T-cell (primary cell): ENCODE measurements around the gene SENP5. TPM values are rescaled to one million over a fixed set of nuclear protein-coding genes. Genes with fewer than 3 reads are reported as not detected.

ENCODE experiments used
- ATAC-seq, 4 experiments: fragments of 200-7000 bp in 3 of 4; fragments of 150-1000 bp in 1 of 4; cut with Tn5 transposase; replicated peaks in 1 of 4; 1 replicate in 3 of 4; 2 replicates in 1 of 4; pipeline ENCODE4 v1.10.0; 2021; ENCODE audit warnings: moderate library complexity in 3 of 4, mild to moderate bottlenecking in 2 of 4, moderate number of reproducible peaks in 1 of 4
- CTCF ChIA-PET, 2 donors: fragments of 300-600 bp; sonication (Branson Sonifier 250); formaldehyde crosslinking; loops; one replicate each; lab custom pipeline; 2022; ENCODE audit warnings: antibody characterized with exemption in 2 of 2; lab: Charles Lee
- POLR2A ChIA-PET, 2 donors: fragments of 300-600 bp; sonication (Branson Sonifier 250); formaldehyde crosslinking; loops; one replicate each; lab custom pipeline; 2022; ENCODE audit warnings: antibody characterized with exemption in 2 of 2; lab: Charles Lee
- DNase-seq, 35 experiments: peaks; one replicate each; pipeline versions ENCODE4 v3.0.0 to v3.0.0-alpha.2; 2013 to 2023
- H3K27ac ChIP-seq: one replicate; pipeline ENCODE4 v1.5.1; 2013; ENCODE audit warnings: low read length
- H3K27me3 ChIP-seq, 2 experiments: replicated peaks in 1 of 2; 1 replicate in 1 of 2; 2 replicates in 1 of 2; pipeline versions ENCODE4 v1.6.1 to v1.7.0; 2013; ENCODE audit warnings: low read length in 1 of 2, mixed read lengths in 1 of 2; ENCODE audit not compliant: control insufficient read depth in 2 of 2, insufficient read depth in 2 of 2; ENCODE audit errors: extremely low read depth in 1 of 2
- H3K36me3 ChIP-seq, 2 donors: 1 replicate in 1 of 2; 2 replicates in 1 of 2; pipeline versions ENCODE4 v1.6.1 to v1.7.0; 2013; ENCODE audit warnings: low read length in 1 of 2; ENCODE audit not compliant: control insufficient read depth in 2 of 2, insufficient read depth in 1 of 2; ENCODE audit errors: extremely low read depth in 1 of 2
- H3K4me1 ChIP-seq, 2 experiments: 1 replicate in 1 of 2; 2 replicates in 1 of 2; pipeline versions ENCODE4 v1.6.1 to v1.7.0; 2013; ENCODE audit warnings: low read length in 2 of 2, mixed read lengths in 1 of 2; ENCODE audit not compliant: insufficient read depth in 2 of 2, control insufficient read depth in 1 of 2; ENCODE audit errors: extremely low read depth in 1 of 2
- H3K4me3 ChIP-seq, 2 donors: 1 replicate in 1 of 2; 2 replicates in 1 of 2; pipeline versions ENCODE4 v1.5.1 to v1.7.0; 2013; ENCODE audit warnings: mild to moderate bottlenecking in 2 of 2, low read length in 1 of 2, moderate library complexity in 1 of 2; ENCODE audit not compliant: control insufficient read depth in 1 of 2; ENCODE audit errors: extremely low read depth in 1 of 2
- H3K9me3 ChIP-seq: 2 replicates; pipeline ENCODE4 v1.7.0; 2013
- H3K27ac Mint-ChIP-seq, 2 donors: one replicate each; pipeline ENCODE4 v1.8.0; 2020 to 2021; ENCODE audit warnings: mild to moderate bottlenecking in 2 of 2, mixed read lengths in 2 of 2
- H3K27me3 Mint-ChIP-seq, 2 donors: one replicate each; pipeline ENCODE4 v1.8.0; 2021 to 2022; ENCODE audit warnings: mixed read lengths in 2 of 2
- H3K36me3 Mint-ChIP-seq: one replicate; pipeline ENCODE4 v1.8.0; 2021; ENCODE audit warnings: mixed read lengths
- H3K4me1 Mint-ChIP-seq, 3 donors: one replicate each; pipeline ENCODE4 v1.8.0; 2020 to 2022; ENCODE audit warnings: mixed read lengths in 3 of 3, mild to moderate bottlenecking in 1 of 3
- H3K4me3 Mint-ChIP-seq, 3 donors: one replicate each; pipeline ENCODE4 v1.8.0; 2020 to 2022; ENCODE audit warnings: mild to moderate bottlenecking in 3 of 3, mixed read lengths in 3 of 3, moderate library complexity in 3 of 3
- H3K9me3 Mint-ChIP-seq, 3 donors: one replicate each; pipeline ENCODE4 v1.8.0; 2020 to 2022; ENCODE audit warnings: mixed read lengths in 3 of 3
- WGBS: methylation state at CpG from one replicate; pipeline ENCODE4 v1.1.5; 2013; ENCODE audit warnings: missing lambda C conversion rate; ENCODE audit not compliant: insufficient coverage; 5-methylcytosine and 5-hydroxymethylcytosine counted together
- total RNA-seq, 35 experiments: library from RNA in 6 of 35; stranded (reverse) in 6 of 35; fragments of 120-200 nt in 1 of 35; gene quantifications; one replicate each; pipeline versions ENCODE4 v1.2.1 to v1.2.4 and lab custom pipeline; 2013 to 2026

SENP5 gene
- total RNA-seq, 5 donors from 2014 or later (not counting 1 experiment from before 2014, with no cell fraction given) = 33.8 to 61.2 (median 37.5) TPM

DNA sequence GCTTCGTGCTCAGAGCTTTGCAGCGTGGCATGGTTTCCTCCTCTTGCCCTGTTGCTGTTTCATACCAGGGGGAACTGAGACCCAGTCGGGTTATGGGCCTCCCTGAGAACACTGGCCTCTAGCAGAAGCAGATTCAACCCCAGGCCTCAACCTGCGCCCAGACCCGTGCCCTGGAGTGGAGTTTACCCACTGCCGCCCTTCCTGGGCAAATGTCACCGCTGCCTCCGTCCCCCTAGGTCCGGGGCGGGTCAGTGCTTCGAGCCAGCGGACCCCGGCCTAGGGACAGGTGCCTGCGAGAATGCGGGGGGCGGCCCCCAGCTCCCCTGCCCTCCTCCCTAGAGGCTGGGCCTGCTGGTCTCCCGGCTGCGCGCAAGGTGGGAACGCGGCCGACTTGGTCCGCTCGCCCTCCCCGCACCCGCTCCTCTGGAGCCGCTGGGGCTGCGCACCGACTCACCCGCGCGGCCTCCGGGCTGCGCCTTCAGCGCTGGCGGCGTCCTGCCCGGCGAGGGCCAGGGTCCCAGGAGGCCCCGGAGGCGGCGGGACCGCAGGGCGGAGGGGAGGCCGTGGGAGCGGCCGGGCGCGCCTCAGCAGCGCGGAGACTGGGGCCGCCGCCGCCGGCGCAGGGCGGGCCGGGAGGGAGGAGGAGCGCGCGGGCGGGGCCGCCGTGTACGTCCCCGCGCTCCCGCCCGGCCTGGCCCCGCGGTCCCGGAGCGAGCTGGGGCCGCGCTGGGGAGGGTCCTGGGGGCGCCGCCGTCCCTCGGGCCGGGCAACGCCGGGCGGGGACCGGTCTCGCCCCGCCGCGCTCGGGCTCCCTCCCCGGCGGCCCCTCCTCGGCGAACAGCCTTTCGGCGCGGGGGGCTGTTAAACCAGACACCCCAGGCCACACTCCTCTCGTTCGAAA lies 100.8 kb downstream of the SENP5 start, which contains the start of gene PIGZ:
Gene PIGZ (minus strand): TSS at position 601 of the 901 bp plus-strand sequence. CDS start 16,802 bp downstream, outside the sequence.
- peaks cover 0 to 11% of the 10 kb centered on the region in 2 experiments for H3K4me1 ChIP-seq
- 6% methylated on average over 91 of the region's 98 CpGs for WGBS
- no peak within 1 kb of the TSS for H3K27ac ChIP-seq
- ChIA-PET POLR2A (interaction anchor here in 1 of 2 donors (0.5 to 0.6 kb wide), 2 partner anchors 264 to 851 kb away, joined by 3 to 4 read pairs; no protein-coding TSS in a partner anchor), CTCF (interaction anchor here in 1 of 2 donors (0.5 kb wide), 1 partner anchor 330 kb away, joined by 4 read pairs; the partner anchor contains the start of gene DLG1)
- DNase-seq (peak in 8 of 35 experiments; percentile 12 to 59 (median 30)), ATAC-seq (peak; percentile 71 to 76 (median 75))
- Mint-ChIP-seq H3K4me1 (peaks cover 8 to 16% (median 9%) of the 10 kb centered on the region in 3 donors), H3K27me3 (peaks cover 0 to 12% of the 10 kb centered on the region in 2 donors), H3K9me3 (no peaks in the 10 kb centered on the region), H3K27ac (no peak within 1 kb of the TSS), H3K36me3 (no peaks in the 10 kb centered on the region), H3K4me3 (peak within 1 kb of the TSS; percentile 73 to 82 (median 81))
- H3K27me3 ChIP-seq = peaks cover 0 to 20% of the 10 kb centered on the region in 2 experiments
- peak within 1 kb of the TSS; percentile 47 to 68 for H3K4me3 ChIP-seq
- no peaks in the 10 kb centered on the region for H3K36me3 ChIP-seq
- no peaks in the 10 kb centered on the region for H3K9me3 ChIP-seq

GRCh38 chr3:196969134-196969659 lies 101.5 kb downstream of the SENP5 start:
- under 1% methylated on average over 72 of the region's 72 CpGs for WGBS
- H3K9me3 ChIP-seq = no peaks in the 10 kb centered on the region

GRCh38 chr3:196969660-196970546 lies 102.2 kb downstream of the SENP5 start:
- H3K27me3 ChIP-seq = peaks cover 0 to 26% of the 10 kb centered on the region in 2 experiments
- Mint-ChIP-seq H3K9me3 (no peaks in the 10 kb centered on the region), H3K27me3 (peaks cover 0 to 12% of the 10 kb centered on the region in 2 donors), H3K4me3 (peak overlapping the region; percentile 68 to 74 (median 73)), H3K4me1 (peaks cover 8 to 16% (median 9%) of the 10 kb centered on the region in 3 donors), H3K36me3 (no peaks in the 10 kb centered on the region), H3K27ac (no peak overlapping the region)
- peak overlapping the region; percentile 46 to 68 for H3K4me3 ChIP-seq
- H3K36me3 ChIP-seq = no peaks in the 10 kb centered on the region
- ChIA-PET CTCF (interaction anchor here in 1 of 2 donors (0.7 to 1.5 kb wide), 3 partner anchors 103 to 133 kb away, joined by 3 to 5 read pairs (median 5); no protein-coding TSS in a partner anchor), POLR2A (no interaction called here)
- ATAC-seq (peak; percentile 76 to 84 (median 79)), DNase-seq (peak in 33 of 35 experiments; percentile 26 to 84 (median 47))
- peaks cover 0 to 11% of the 10 kb centered on the region in 2 experiments for H3K4me1 ChIP-seq
- H3K27ac ChIP-seq = no peak overlapping the region
- 11% methylated on average over 84 of the region's 100 CpGs for whole genome bisulfite sequencing
- no peaks in the 10 kb centered on the region for H3K9me3 ChIP-seq

More at GRCh38 chr3:196969134-196969659, 101.5 kb downstream of the SENP5 start:
- H3K27me3 Mint-ChIP-seq = peaks cover 0 to 12% of the 10 kb centered on the region in 2 donors
- H3K9me3 Mint-ChIP-seq = no peaks in the 10 kb centered on the region
- no peak overlapping the region for H3K27ac ChIP-seq
- H3K4me1 ChIP-seq = peaks cover 0 to 11% of the 10 kb centered on the region in 2 experiments
- H3K27me3 ChIP-seq = peaks cover 0 to 20% of the 10 kb centered on the region in 2 experiments
- H3K27ac Mint-ChIP-seq = no peak overlapping the region
- DNase-seq (peak in 22 of 35 experiments; percentile 3 to 58 (median 24)), ATAC-seq (peak; percentile 49 to 58 (median 54))
- no peaks in the 10 kb centered on the region for H3K36me3 ChIP-seq
- ChIA-PET POLR2A (interaction anchor here in 1 of 2 donors (0.5 to 0.6 kb wide), 2 partner anchors 263 to 850 kb away, joined by 3 to 4 read pairs; no protein-coding TSS in a partner anchor), CTCF (interaction anchor here in 1 of 2 donors (0.7 to 0.8 kb wide), 2 partner anchors 102 to 132 kb away, joined by 3 to 5 read pairs; no protein-coding TSS in a partner anchor)
- peaks cover 8 to 16% (median 9%) of the 10 kb centered on the region in 3 donors for H3K4me1 Mint-ChIP-seq
- H3K4me3 Mint-ChIP-seq = peak overlapping the region; percentile 73 to 82 (median 81)
- no peaks in the 10 kb centered on the region for H3K36me3 Mint-ChIP-seq
- peak overlapping the region; percentile 46 to 68 for H3K4me3 ChIP-seq

DNA sequence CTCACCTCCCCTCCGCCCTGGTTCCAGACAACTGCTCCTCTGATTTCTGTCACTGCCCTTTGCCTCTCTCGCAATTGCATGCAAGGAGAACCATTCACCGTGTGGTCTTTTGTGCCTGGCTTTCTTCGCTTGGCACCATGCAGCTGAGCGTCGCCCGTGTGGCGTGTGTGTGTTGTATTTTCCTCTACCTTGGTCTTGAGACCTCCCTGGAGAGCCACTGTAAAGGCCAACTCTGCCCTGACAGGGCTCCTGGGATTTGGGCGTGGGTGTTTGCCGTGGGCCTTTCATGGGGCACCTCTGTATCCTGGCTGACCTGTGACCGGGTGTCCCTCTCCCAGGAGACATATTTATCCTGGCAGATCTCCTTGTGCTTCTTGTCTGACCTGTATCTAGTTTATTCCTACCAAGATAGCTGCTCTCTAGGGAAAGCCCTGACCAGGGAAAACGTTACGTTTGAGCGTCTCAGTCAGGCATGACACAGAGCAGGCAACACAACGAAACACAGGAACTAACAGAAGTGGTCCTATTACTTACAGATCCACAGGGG lies 102.9 kb downstream of the SENP5 start:
- H3K27ac Mint-ChIP-seq = no peak overlapping the region
- Histone ChIP-seq H3K27me3 (peaks cover 0 to 26% of the 10 kb centered on the region in 2 experiments), H3K4me3 (no peak overlapping the region), H3K27ac (no peak overlapping the region), H3K9me3 (no peaks in the 10 kb centered on the region), H3K4me1 (peaks cover 0 to 11% of the 10 kb centered on the region in 2 experiments), H3K36me3 (no peaks in the 10 kb centered on the region)
- H3K4me1 Mint-ChIP-seq = peaks cover 8 to 16% (median 9%) of the 10 kb centered on the region in 3 donors
- ATAC-seq (no peak), DNase-seq (no peak)
- peak overlapping the region; percentile 68 to 74 (median 73) for H3K4me3 Mint-ChIP-seq
- ChIA-PET CTCF (interaction anchor here (0.6 to 1.5 kb wide), 2 partner anchors 133 to 484 kb away, joined by 4 to 5 read pairs; no protein-coding TSS in a partner anchor), POLR2A (no interaction called here)
- 86% methylated on average over 15 of the region's 15 CpGs for WGBS
- H3K9me3 Mint-ChIP-seq = no peaks in the 10 kb centered on the region
- no peaks in the 10 kb centered on the region for H3K36me3 Mint-ChIP-seq
- H3K27me3 Mint-ChIP-seq = peaks cover 0 to 12% of the 10 kb centered on the region in 2 donors

DNA sequence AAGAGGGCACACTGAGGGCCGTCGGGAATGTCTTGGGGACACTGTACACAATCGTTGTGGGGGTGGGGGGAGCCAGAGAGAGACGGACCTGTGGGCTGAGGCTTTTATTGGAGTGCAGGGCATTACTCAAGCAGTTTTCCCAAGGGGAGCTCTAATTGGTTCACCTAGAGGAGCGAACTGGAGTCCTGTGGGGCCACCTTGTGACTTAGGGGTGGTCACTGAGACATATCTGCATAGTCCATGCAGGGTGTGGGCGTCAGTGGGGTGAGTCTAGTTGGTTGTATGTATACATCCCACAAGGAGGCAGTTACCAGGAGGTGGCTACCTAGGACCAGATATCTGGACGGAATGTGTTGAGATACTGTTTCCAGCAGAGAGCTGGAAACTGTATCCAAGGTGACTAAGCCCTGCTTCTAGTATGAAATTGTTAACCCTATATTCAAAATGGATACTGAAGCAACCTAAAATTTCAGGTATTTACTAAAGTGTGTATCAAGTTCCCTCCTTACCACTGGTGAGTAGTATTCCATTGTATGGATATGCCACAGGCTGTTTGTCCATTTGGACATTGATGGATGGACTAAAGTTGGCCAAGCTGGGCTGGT lies 103.5 kb downstream of the SENP5 start:
- no peaks in the 10 kb centered on the region for H3K36me3 Mint-ChIP-seq
- H3K27me3 Mint-ChIP-seq = peaks cover 0 to 12% of the 10 kb centered on the region in 2 donors
- H3K27ac Mint-ChIP-seq = no peak overlapping the region
- Histone ChIP-seq H3K27me3 (peaks cover 0 to 26% of the 10 kb centered on the region in 2 experiments), H3K9me3 (no peaks in the 10 kb centered on the region), H3K4me1 (peaks cover 0 to 11% of the 10 kb centered on the region in 2 experiments), H3K27ac (no peak overlapping the region), H3K4me3 (no peak overlapping the region), H3K36me3 (no peaks in the 10 kb centered on the region)
- WGBS = 92% methylated on average over 2 of the region's 7 CpGs
- no peaks in the 10 kb centered on the region for H3K9me3 Mint-ChIP-seq
- H3K4me3 Mint-ChIP-seq = peak overlapping the region in 2 of 3 donors; percentile 73 to 74
- CTCF ChIA-PET = interaction anchor here (0.6 to 1.5 kb wide), 2 partner anchors 134 to 485 kb away, joined by 4 to 5 read pairs; no protein-coding TSS in a partner anchor
- POLR2A ChIA-PET = no interaction called here
- ATAC-seq = no peak
- H3K4me1 Mint-ChIP-seq = peaks cover 8 to 16% (median 9%) of the 10 kb centered on the region in 3 donors
- DNase-seq = no peak
